DND-41 (cell line): ENCODE results near the gene TUBB3.
"Not testable (repeated sequence)": the region's sequence is repeated elsewhere in the genome, so short reads cannot be mapped to it uniquely, and the experiment has no call there.

ENCODE experiments used
- ATAC-seq: fragments of 200-7000 bp; cut with Tn5 transposase; 3 replicates; pipeline ENCODE4 v1.9.1; 2021; ENCODE audit warnings: low read depth; ENCODE audit not compliant: insufficient read depth
- DNase-seq: peaks from one replicate; pipeline ENCODE4 v3.0.0-alpha.2; 2020
- H2AFZ ChIP-seq: 2 replicates; pipeline ENCODE4 v1.6.0; 2012; ENCODE audit warnings: low read depth, low read length
- H3K27ac ChIP-seq: 2 replicates; pipeline ENCODE4 v1.5.1; 2012; ENCODE audit warnings: low read length, inconsistent platforms
- H3K27me3 ChIP-seq: fragments of 200-600 bp; sonication (generic); 2 replicates; pipeline ENCODE4 v1.6.0; 2012; ENCODE audit warnings: low read length, mild to moderate bottlenecking, inconsistent platforms; ENCODE audit not compliant: insufficient read depth, poor library complexity
- H3K36me3 ChIP-seq: 2 replicates; pipeline ENCODE4 v1.5.1; 2012; ENCODE audit warnings: low read length, inconsistent platforms; ENCODE audit not compliant: insufficient read depth
- H3K4me1 ChIP-seq: 2 replicates; pipeline ENCODE4 v1.5.1; 2012; ENCODE audit warnings: mild to moderate bottlenecking, low read length; ENCODE audit not compliant: insufficient read depth
- H3K4me2 ChIP-seq: 2 replicates; pipeline ENCODE4 v1.6.0; 2012; ENCODE audit warnings: mild to moderate bottlenecking, moderate library complexity, low read length, inconsistent platforms; ENCODE audit not compliant: insufficient read depth
- H3K4me3 ChIP-seq, 2 experiments: fragments of 200-600 bp in 1 of 2; shearing (Covaris generic) in 1 of 2; 2 replicates each; pipeline ENCODE4 v1.5.1; 2012 to 2016; ENCODE audit warnings: inconsistent platforms in 2 of 2, low read length in 2 of 2, mild to moderate bottlenecking in 2 of 2, low read depth in 1 of 2, moderate library complexity in 1 of 2
- H3K79me2 ChIP-seq: 2 replicates; pipeline ENCODE4 v1.6.0; 2012; ENCODE audit warnings: low read length, inconsistent platforms; ENCODE audit not compliant: insufficient read depth
- H3K9ac ChIP-seq: 2 replicates; pipeline ENCODE4 v1.6.0; 2012; ENCODE audit warnings: low read depth, mild to moderate bottlenecking, inconsistent platforms, low read length, moderate library complexity
- H3K9me3 ChIP-seq: 2 replicates; pipeline ENCODE4 v1.5.1; 2012; ENCODE audit warnings: low read length, moderate library complexity, mild to moderate bottlenecking, inconsistent platforms; ENCODE audit not compliant: insufficient read depth, severe bottlenecking
- H4K20me1 ChIP-seq: 2 replicates; pipeline ENCODE4 v1.6.0; 2012; ENCODE audit warnings: low read length; ENCODE audit not compliant: insufficient read depth
- EZH2 ChIP-seq: IDR thresholded peaks from 3 replicates; pipeline ENCODE4 v1.6.1; 2012; ENCODE audit warnings: borderline replicate concordance, low read depth, mild to moderate bottlenecking, moderate library complexity, low read length, inconsistent platforms; ENCODE audit not compliant: severe bottlenecking
- TF ChIP-seq, protein P1 (sequence below): IDR thresholded peaks from 2 replicates; pipeline ENCODE4 v1.5.1; 2012; ENCODE audit warnings: borderline replicate concordance, low read length, moderate library complexity, mild to moderate bottlenecking; ENCODE audit not compliant: poor library complexity, severe bottlenecking; ENCODE audit errors: extremely low read depth

The TUBB3 gene

DNA sequence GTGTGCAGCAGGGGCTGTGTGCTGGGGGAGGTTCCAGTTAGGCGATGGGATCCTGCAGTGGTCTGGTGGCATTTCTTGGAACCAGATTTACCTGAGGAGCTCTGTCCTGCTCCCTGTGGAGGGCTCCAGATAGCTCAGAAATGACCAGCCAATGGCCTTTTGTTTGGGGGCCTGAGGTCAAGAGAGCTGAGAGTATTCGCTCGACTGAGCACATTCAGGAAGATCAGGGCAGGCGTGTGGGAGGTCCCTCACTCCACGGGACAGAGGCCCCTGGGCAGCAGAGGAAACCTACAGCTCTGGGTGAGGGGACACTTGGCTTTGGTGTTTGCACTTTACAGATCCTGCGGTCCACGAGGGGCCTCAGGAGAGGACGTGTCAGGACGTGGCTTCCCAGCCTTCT, 43.6 kb downstream of the TUBB3 start:
- Histone ChIP-seq H3K4me2 (no peak overlapping the region), H2AFZ (no peak overlapping the region), H3K79me2 (peaks cover 10% of the 10 kb centered on the region), H3K4me1 (peaks cover 16% of the 10 kb centered on the region), H3K9me3 (no peaks in the 10 kb centered on the region), H4K20me1 (0 out of 2 replicates have a peak, but pooled peaks cover 5% of the 10 kb centered on the region), H3K27ac (no peak overlapping the region), H3K9ac (no peak overlapping the region), H3K4me3 (no peak overlapping the region), H3K36me3 (0 out of 2 replicates have a peak, but pooled peaks cover 7% of the 10 kb centered on the region), H3K27me3 (no peaks in the 10 kb centered on the region)
- TF ChIP-seq EZH2: no peak
- TF ChIP-seq, protein P1, sequence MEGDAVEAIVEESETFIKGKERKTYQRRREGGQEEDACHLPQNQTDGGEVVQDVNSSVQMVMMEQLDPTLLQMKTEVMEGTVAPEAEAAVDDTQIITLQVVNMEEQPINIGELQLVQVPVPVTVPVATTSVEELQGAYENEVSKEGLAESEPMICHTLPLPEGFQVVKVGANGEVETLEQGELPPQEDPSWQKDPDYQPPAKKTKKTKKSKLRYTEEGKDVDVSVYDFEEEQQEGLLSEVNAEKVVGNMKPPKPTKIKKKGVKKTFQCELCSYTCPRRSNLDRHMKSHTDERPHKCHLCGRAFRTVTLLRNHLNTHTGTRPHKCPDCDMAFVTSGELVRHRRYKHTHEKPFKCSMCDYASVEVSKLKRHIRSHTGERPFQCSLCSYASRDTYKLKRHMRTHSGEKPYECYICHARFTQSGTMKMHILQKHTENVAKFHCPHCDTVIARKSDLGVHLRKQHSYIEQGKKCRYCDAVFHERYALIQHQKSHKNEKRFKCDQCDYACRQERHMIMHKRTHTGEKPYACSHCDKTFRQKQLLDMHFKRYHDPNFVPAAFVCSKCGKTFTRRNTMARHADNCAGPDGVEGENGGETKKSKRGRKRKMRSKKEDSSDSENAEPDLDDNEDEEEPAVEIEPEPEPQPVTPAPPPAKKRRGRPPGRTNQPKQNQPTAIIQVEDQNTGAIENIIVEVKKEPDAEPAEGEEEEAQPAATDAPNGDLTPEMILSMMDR: no peak
- DNase-seq: no peak
- ATAC-seq: no peak

DNA sequence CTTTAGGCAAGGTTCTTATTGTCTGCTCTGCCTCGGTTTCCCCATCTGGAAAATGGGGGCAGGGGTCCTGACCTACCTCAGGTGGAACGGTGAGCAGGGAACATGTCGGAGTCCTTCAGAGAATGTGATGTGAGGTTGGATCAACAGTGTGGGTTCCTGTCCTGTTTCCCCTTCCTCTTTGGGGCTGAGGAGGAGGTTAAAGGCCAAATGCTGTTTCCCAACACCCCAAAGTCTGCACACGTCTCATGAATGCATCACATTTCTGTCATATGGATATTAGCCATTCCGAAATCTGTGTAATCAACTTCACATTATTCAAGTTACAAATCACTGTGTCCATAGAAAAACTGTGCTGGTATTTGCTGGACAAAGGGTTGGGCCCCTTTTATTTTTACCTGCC, 44.3 kb downstream of the TUBB3 start:
- H3K4me3 ChIP-seq, H3K27ac ChIP-seq, H3K9ac ChIP-seq, H3K27me3 ChIP-seq, DNase-seq, H4K20me1 ChIP-seq, H3K9me3 ChIP-seq, ATAC-seq, H3K36me3 ChIP-seq, H2AFZ ChIP-seq, H3K4me2 ChIP-seq: not testable (repeated sequence)
- Histone ChIP-seq H3K4me1 (peaks cover 21% of the 10 kb centered on the region), H3K79me2 (peaks cover 15% of the 10 kb centered on the region)

DNA sequence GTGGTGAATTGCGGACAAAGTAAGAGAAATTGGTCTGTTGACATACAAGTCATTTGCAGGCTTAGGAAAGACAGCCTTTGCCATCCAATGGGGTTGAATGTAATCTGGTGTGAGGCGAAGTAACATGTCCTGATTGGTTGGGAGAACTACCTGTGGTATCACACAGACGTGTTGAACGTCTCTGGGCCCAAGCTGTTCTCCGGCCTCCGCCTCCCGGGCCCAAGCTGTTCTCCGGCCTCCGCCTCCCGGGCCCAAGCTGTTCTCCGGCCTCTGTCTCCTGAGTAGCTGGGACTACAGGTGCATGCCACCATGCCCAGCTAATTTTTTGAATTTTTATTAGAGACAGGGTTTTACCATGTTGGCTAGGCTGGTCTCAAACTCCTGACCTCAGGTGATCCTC, 44.9 kb downstream of the TUBB3 start:
- H2AFZ ChIP-seq, H3K36me3 ChIP-seq, H3K27ac ChIP-seq, H3K4me2 ChIP-seq, H3K9ac ChIP-seq, H4K20me1 ChIP-seq, ATAC-seq, H3K4me3 ChIP-seq, H3K9me3 ChIP-seq, DNase-seq, H3K27me3 ChIP-seq: not testable (repeated sequence)
- peaks cover 22% of the 10 kb centered on the region for H3K79me2 ChIP-seq
- H3K4me1 ChIP-seq: peaks cover 21% of the 10 kb centered on the region

- 0 out of 2 replicates have a peak, but pooled peaks cover 7% of the 10 kb centered on the region for H3K36me3 ChIP-seq
- DNase-seq (no peak), ATAC-seq (no peak)
- no peak overlapping the region for H3K9ac ChIP-seq
- peaks cover 40% of the 10 kb centered on the region for H3K79me2 ChIP-seq
- TF ChIP-seq EZH2: no peak
- TF ChIP-seq, protein P1: no peak
- no peaks in the 10 kb centered on the region for H3K27me3 ChIP-seq
- H2AFZ ChIP-seq: no peak overlapping the region
- peaks cover 16% of the 10 kb centered on the region; the same call in 1 of the 2 replicates for H4K20me1 ChIP-seq
- no peak overlapping the region for H3K4me3 ChIP-seq
- no peak overlapping the region for H3K27ac ChIP-seq
- H3K4me2 ChIP-seq: 0 out of 2 replicates have a peak overlapping the region, but pooled peaks have one; percentile 21
- H3K9me3 ChIP-seq: no peaks in the 10 kb centered on the region
- peaks cover 39% of the 10 kb centered on the region for H3K4me1 ChIP-seq
These were observed 46.7 kb downstream of the TUBB3 start for GRCh38 chr16:89969741-89970410.
